ENCODE results near the gene GLB1L3.

GLB1L3 gene

GRCh38 chr11:134275534-134276395 lies at the start of gene GLB1L3:
GLB1L3 (plus strand) TSS chr11:134276379; CDS start chr11:134276741, 362 bp downstream.
- peak; percentile 79 for DNase-seq (ENCODE audit: low spot score)

- DNase-seq (ENCODE audit: low spot score): no peak
Measured at GRCh38 chr11:134226806-134227325, 49.3 kb upstream of the GLB1L3 start.

- DNase-seq (ENCODE audit: low spot score): peak; percentile 42
Measured at GRCh38 chr11:134228625-134229024, 47.6 kb upstream of the GLB1L3 start.

GRCh38 chr11:134229126-134229790 lies 46.9 kb upstream of the GLB1L3 start:
- no peak for DNase-seq (ENCODE audit: low spot score)

- DNase-seq (ENCODE audit: low spot score): no peak
Measured at GRCh38 chr11:134230339-134230738, 45.8 kb upstream of the GLB1L3 start.

GRCh38 chr11:134231958-134232659 lies 44.1 kb upstream of the GLB1L3 start:
- DNase-seq (ENCODE audit: low spot score): no peak

GRCh38 chr11:134233729-134234179 lies 42.4 kb upstream of the GLB1L3 start:
- no peak for DNase-seq (ENCODE audit: low spot score)

- no peak for DNase-seq (ENCODE audit: low spot score)
Measured at GRCh38 chr11:134235399-134235798, 40.8 kb upstream of the GLB1L3 start.

- DNase-seq (ENCODE audit: low spot score): no peak
Measured at GRCh38 chr11:134236834-134237556, 39.2 kb upstream of the GLB1L3 start.

- no peak for DNase-seq (ENCODE audit: low spot score)
Measured at GRCh38 chr11:134237557-134237922, 38.6 kb upstream of the GLB1L3 start.

GRCh38 chr11:134238956-134239355 lies 37.2 kb upstream of the GLB1L3 start:
- peak; percentile 76 for DNase-seq (ENCODE audit: low spot score)

- DNase-seq (ENCODE audit: low spot score): no peak
Measured at GRCh38 chr11:134240592-134240991, 35.6 kb upstream of the GLB1L3 start.

GRCh38 chr11:134242376-134242775 lies 33.8 kb upstream of the GLB1L3 start:
- no peak for DNase-seq (ENCODE audit: low spot score)

- DNase-seq (ENCODE audit: low spot score): no peak
Measured at GRCh38 chr11:134243913-134244312, 32.3 kb upstream of the GLB1L3 start.

- peak; percentile 67 for DNase-seq (ENCODE audit: low spot score)
Measured at GRCh38 chr11:134244593-134244992, 31.6 kb upstream of the GLB1L3 start.

- DNase-seq (ENCODE audit: low spot score): no peak
Measured at GRCh38 chr11:134245434-134245833, 30.7 kb upstream of the GLB1L3 start.

- no peak for DNase-seq (ENCODE audit: low spot score)
Measured at GRCh38 chr11:134246100-134246499, 30.1 kb upstream of the GLB1L3 start.

- DNase-seq (ENCODE audit: low spot score): no peak
Measured at GRCh38 chr11:134246678-134247077, 29.5 kb upstream of the GLB1L3 start.

- no peak for DNase-seq (ENCODE audit: low spot score)
Measured at GRCh38 chr11:134248910-134249480, 27.2 kb upstream of the GLB1L3 start.

- no peak for DNase-seq (ENCODE audit: low spot score)
Measured at GRCh38 chr11:134250246-134250645, 25.9 kb upstream of the GLB1L3 start.

- no peak for DNase-seq (ENCODE audit: low spot score)
Measured at GRCh38 chr11:134250675-134251074, 25.5 kb upstream of the GLB1L3 start.

Data from D341Med (cell line).